Bronchial epithelial cell (primary cell): ENCODE results near the gene LEAP2. TPM values are rescaled to one million over a fixed set of nuclear protein-coding genes. Genes with fewer than 3 reads are reported as not detected.

ENCODE experiments used
- DNase-seq: peaks from one replicate; pipeline ENCODE4 v3.0.0-alpha.2; 2010; ENCODE audit warnings: low read depth
- FAIRE-seq: peaks from 2 replicates; lab custom pipeline; 2011; peaks lifted over from hg19 to GRCh38; lab: Jason Lieb, UNC
- H3K27me3 ChIP-seq: 2 replicates; pipeline ENCODE4 v1.5.1; 2011; ENCODE audit warnings: low read length; ENCODE audit not compliant: control insufficient read depth, insufficient read depth
- H3K36me3 ChIP-seq: 2 replicates; pipeline ENCODE4 v1.5.1; 2011; ENCODE audit warnings: low read length; ENCODE audit not compliant: control insufficient read depth, insufficient read depth
- H3K4me3 ChIP-seq: 2 replicates; pipeline ENCODE4 v1.5.1; 2011; ENCODE audit warnings: mild to moderate bottlenecking, low read depth, low read length, control low read depth
- total RNA-seq: library from RNA; depleted of rRNA; stranded (reverse); fragments of >200 nt; gene quantifications from 2 replicates; pipeline ENCODE4 v1.2.1, GENCODE V29; 2014
- TF ChIP-seq, protein P1 (sequence below): IDR thresholded peaks from 2 replicates; pipeline ENCODE4 v1.5.1; 2011; ENCODE audit warnings: mild to moderate bottlenecking, moderate library complexity, low read length, control low read depth, inconsistent platforms; ENCODE audit not compliant: insufficient read depth, severe bottlenecking

LEAP2 gene
- total RNA-seq, 1 donor from 2014 or later = 0.53 TPM

DNA sequence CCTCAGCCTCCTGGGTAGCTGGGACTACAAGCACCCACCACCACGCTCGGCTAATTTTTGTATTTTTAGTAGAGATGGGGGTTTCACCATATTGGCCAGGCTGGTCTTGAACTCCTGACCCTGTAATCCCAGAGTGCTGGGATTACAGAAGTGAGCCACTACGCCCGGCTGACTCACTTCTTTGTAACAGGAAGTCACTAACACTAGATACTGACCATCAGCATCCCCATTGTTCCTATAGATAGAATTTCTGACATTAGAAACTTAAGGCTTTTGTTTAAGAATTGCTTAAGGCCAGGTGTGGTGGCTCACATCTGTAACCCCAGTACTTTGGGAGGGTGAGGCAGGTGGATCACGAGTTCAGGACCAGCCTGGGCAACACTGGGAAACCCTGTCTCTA lies 42.2 kb downstream of the LEAP2 start:
- no peak for FAIRE-seq
- H3K4me3 ChIP-seq = no peak overlapping the region
- TF ChIP-seq, protein P1, sequence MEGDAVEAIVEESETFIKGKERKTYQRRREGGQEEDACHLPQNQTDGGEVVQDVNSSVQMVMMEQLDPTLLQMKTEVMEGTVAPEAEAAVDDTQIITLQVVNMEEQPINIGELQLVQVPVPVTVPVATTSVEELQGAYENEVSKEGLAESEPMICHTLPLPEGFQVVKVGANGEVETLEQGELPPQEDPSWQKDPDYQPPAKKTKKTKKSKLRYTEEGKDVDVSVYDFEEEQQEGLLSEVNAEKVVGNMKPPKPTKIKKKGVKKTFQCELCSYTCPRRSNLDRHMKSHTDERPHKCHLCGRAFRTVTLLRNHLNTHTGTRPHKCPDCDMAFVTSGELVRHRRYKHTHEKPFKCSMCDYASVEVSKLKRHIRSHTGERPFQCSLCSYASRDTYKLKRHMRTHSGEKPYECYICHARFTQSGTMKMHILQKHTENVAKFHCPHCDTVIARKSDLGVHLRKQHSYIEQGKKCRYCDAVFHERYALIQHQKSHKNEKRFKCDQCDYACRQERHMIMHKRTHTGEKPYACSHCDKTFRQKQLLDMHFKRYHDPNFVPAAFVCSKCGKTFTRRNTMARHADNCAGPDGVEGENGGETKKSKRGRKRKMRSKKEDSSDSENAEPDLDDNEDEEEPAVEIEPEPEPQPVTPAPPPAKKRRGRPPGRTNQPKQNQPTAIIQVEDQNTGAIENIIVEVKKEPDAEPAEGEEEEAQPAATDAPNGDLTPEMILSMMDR = no peak
- H3K27me3 ChIP-seq = no peaks in the 10 kb centered on the region
- H3K36me3 ChIP-seq = peaks cover 7% of the 10 kb centered on the region
- peak; percentile 33 for DNase-seq

DNA sequence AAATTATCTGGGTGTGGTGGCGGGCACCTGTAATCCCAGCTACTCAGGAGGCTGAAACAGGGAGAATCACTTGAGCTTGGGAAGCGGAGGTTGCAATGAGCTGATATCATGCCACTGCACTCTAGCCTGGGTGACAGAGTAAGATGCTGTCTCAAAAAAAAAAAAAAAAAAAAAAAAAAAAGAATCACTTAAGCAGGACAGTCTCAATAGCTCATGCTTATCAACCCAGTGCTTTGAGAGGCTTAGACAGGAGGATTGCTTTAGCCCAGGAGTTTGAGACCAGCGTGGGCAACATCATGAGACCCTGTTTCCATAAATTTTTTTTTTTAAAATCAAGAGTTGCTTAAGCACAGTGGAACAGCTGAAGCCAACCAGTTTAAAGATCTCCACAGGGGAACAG lies 42.6 kb downstream of the LEAP2 start:
- Histone ChIP-seq H3K36me3 (peaks cover 7% of the 10 kb centered on the region), H3K4me3 (no peak overlapping the region), H3K27me3 (no peaks in the 10 kb centered on the region)
- no peak for FAIRE-seq
- no peak for DNase-seq
- TF ChIP-seq, protein P1 = no peak

Other genes starting within 250 kb of the LEAP2 start
- not detected in 2 replicates for gene IL13, start 215.5 kb upstream of the LEAP2 start, total RNA-seq
- not detected in 2 replicates for gene IL4, start 199.7 kb upstream of the LEAP2 start, total RNA-seq
- gene KIF3A, start 136.1 kb upstream of the LEAP2 start, total RNA-seq = 6.8 and 9.9 TPM in 2 replicates
- gene CCNI2, start 126.2 kb upstream of the LEAP2 start, total RNA-seq = 0.26 TPM in 1 of 2 replicates, not detected in the other
- gene SEPTIN8, start 96.4 kb upstream of the LEAP2 start, total RNA-seq = 22.6 and 27.4 TPM in 2 replicates
- not detected in 2 replicates for gene SOWAHA, start 60.4 kb upstream of the LEAP2 start, total RNA-seq
- 0.79 and 1.4 TPM in 2 replicates for gene SHROOM1, start 43.0 kb upstream of the LEAP2 start, total RNA-seq
- under 0.01 and 0.26 TPM in 2 replicates for gene GDF9, start 7.2 kb upstream of the LEAP2 start, total RNA-seq
- gene UQCRQ, start 7.0 kb upstream of the LEAP2 start, total RNA-seq = 78.2 and 127 TPM in 2 replicates
- 25.8 and 39.0 TPM in 2 replicates for gene AFF4, start 90.0 kb downstream of the LEAP2 start, total RNA-seq
- gene ZCCHC10, start 152.9 kb downstream of the LEAP2 start, total RNA-seq = 8.2 and 17.2 TPM in 2 replicates
- 122 and 142 TPM in 2 replicates for gene HSPA4, start 178.3 kb downstream of the LEAP2 start, total RNA-seq